ENCODE measurements around the gene ATRAID. TPM values are rescaled to one million over a fixed set of nuclear protein-coding genes. Genes with fewer than 3 reads are reported as not detected.

ATRAID gene
- total and polyA plus RNA-seq, 2 of the 8 experiments (the other 6 are each of a cell fraction or from before 2014, with no cell fraction given) = 109 to 280 TPM

- Histone ChIP-seq H3K79me2 (ENCODE audit: control insufficient read depth in 1 of 2, insufficient read depth in 2 of 2, low read length in 2 of 2) (no peaks in the 10 kb centered on the region), H3K4me2 (ENCODE audit: insufficient read depth in 1 of 2, low read depth in 2 of 2, low read length in 2 of 2) (no peak overlapping the region), H3K14ac (ENCODE audit: insufficient read length) (no peak overlapping the region), H2BK12ac (ENCODE audit: low read depth, low read length) (no peak overlapping the region), H3K36me3 (ENCODE audit: control insufficient read depth in 2 of 4, insufficient read depth in 4 of 4, low read length in 3 of 4) (peaks cover 0 to 5% (median 3%) of the 10 kb centered on the region in 4 experiments; a peak in 4 of 8 replicates), H4K91ac (replicated peaks; ENCODE audit: insufficient read length, low read length) (no peak overlapping the region), H4K20me1 (replicated peaks in 1 of 2; ENCODE audit: control insufficient read depth in 1 of 2, insufficient read depth in 2 of 2, low read length in 2 of 2) (no peaks in the 10 kb centered on the region), H3K9me3 (ENCODE audit: insufficient read depth in 2 of 2, low read depth in 1 of 2, low read length in 1 of 2) (no peaks in the 10 kb centered on the region), H3K18ac (ENCODE audit: extremely low read depth, low read length) (no peak overlapping the region), H3K79me1 (ENCODE audit: low read depth, low read length) (no peaks in the 10 kb centered on the region), H4K5ac (ENCODE audit: insufficient read length, low read depth, low read length) (no peak overlapping the region), H3K27me3 (replicated peaks in 1 of 4; ENCODE audit: control insufficient read depth in 3 of 4, extremely low read depth in 1 of 4, insufficient read depth in 3 of 4, low read length in 3 of 4) (no peaks in the 10 kb centered on the region), H3K4me3 (ENCODE audit: extremely low read depth in 1 of 4, insufficient read depth in 2 of 4, low read depth in 3 of 4, low read length in 4 of 4) (no peak overlapping the region), H3K23ac (ENCODE audit: insufficient read length) (no peak overlapping the region), H2AK5ac (ENCODE audit: low read depth, low read length) (no peak overlapping the region), H2BK15ac (ENCODE audit: low read length) (no peak overlapping the region), H3K23me2 (ENCODE audit: low read depth, low read length) (no peaks in the 10 kb centered on the region), H3K56ac (replicated peaks; ENCODE audit: insufficient read length, low read depth, low read length) (no peak overlapping the region), H3K27ac (ENCODE audit: low read depth, low read length) (no peak overlapping the region), H2BK120ac (replicated peaks; ENCODE audit: low read depth, low read length) (no peak overlapping the region), H3K4ac (replicated peaks; ENCODE audit: insufficient read length, low read depth, low read length) (no peak overlapping the region), H3K4me1 (replicated peaks in 1 of 4; ENCODE audit: control insufficient read depth in 3 of 4, insufficient read depth in 4 of 4, low read length in 3 of 4) (no peaks in the 10 kb centered on the region), H2BK20ac (ENCODE audit: low read length) (no peak overlapping the region), H4K8ac (ENCODE audit: extremely low read depth, insufficient read depth, low read length) (no peak overlapping the region), H3K9ac (replicated peaks in 1 of 4; ENCODE audit: extremely low read depth in 1 of 4, low read depth in 3 of 4, low read length in 3 of 4) (no peak overlapping the region), H2AFZ (ENCODE audit: low read length) (no peak overlapping the region), H2BK5ac (ENCODE audit: low read depth, low read length) (no peak overlapping the region)
- ChIA-PET POLR2A (ENCODE audit: partially characterized antibody) (interaction anchor here (0.9 to 1.4 kb wide), 6 partner anchors 9 to 105 kb away, joined by 3 to 7 read pairs (median 4); no protein-coding TSS in a partner anchor), CTCF (ENCODE audit: partially characterized antibody) (interaction anchor here (0.8 to 6.9 kb wide), 6 partner anchors 10 to 112 kb away, joined by 3 to 97 read pairs (median 4); partner anchors contain the start of gene PREB)
- TF ChIP-seq SAP30 (IDR thresholded peaks at IDR 0.05; ENCODE audit: insufficient read depth, insufficient replicate concordance, low read length) (no peak), KDM5A (IDR thresholded peaks at IDR 0.05; ENCODE audit: low read length) (no peak), ZNF274 (IDR thresholded peaks at IDR 0.05; ENCODE audit: borderline replicate concordance, extremely low read depth, low read length) (no peak)
- no peak for FAIRE-seq
- 87% methylated on average over 17 of the region's 17 CpGs; no CpG with 5 or more reads in 1 of the 2 experiments for WGBS, 2 experiments (ENCODE audit: extremely low coverage in 1 of 2, insufficient coverage in 1 of 2, insufficient read length in 1 of 2, insufficient replicate concordance in 2 of 2, low coverage in 1 of 2, low lambda C conversion rate in 2 of 2, missing lambda C conversion rate in 1 of 2)
- no peak for DNase-seq (ENCODE audit: low read depth in 1 of 2, low spot score in 2 of 2)
Measured at GRCh38 chr2:27194538-27195354, 17.1 kb upstream of the ATRAID start.

Data from H1 (cell line).